Raji (cell line): ENCODE data around the gene BCDIN3D.

Experiments used
- POLR2A ChIP-seq: IDR thresholded peaks from 2 replicates; pipeline ENCODE4 v1.6.1; 2011; ENCODE audit warnings: low read depth, low read length, control low read depth; ENCODE audit not compliant: insufficient read depth

Gene BCDIN3D

GRCh38 chr12:49882248-49882850 is 39.4 kb upstream of the BCDIN3D start:
- no peak for TF ChIP-seq POLR2A

GRCh38 chr12:49881415-49882247 is 38.7 kb upstream of the BCDIN3D start:
- TF ChIP-seq POLR2A, result no peak

GRCh38 chr12:49880756-49881414 is 38.0 kb upstream of the BCDIN3D start:
- TF ChIP-seq POLR2A, result no peak

GRCh38 chr12:49878021-49878420 is 35.1 kb upstream of the BCDIN3D start:
- TF ChIP-seq POLR2A, result no peak

GRCh38 chr12:49877066-49877465 is 34.2 kb upstream of the BCDIN3D start:
- TF ChIP-seq POLR2A, result no peak

- TF ChIP-seq POLR2A, result no peak
Measured at GRCh38 chr12:49876070-49876469, 33.2 kb upstream of the BCDIN3D start.

GRCh38 chr12:49875115-49875720 is 32.3 kb upstream of the BCDIN3D start:
- no peak for TF ChIP-seq POLR2A

- no peak for TF ChIP-seq POLR2A
Measured at GRCh38 chr12:49874142-49874897, 31.4 kb upstream of the BCDIN3D start.

GRCh38 chr12:49873361-49873934 is 30.5 kb upstream of the BCDIN3D start:
- TF ChIP-seq POLR2A, result no peak

- no peak for TF ChIP-seq POLR2A
Measured at GRCh38 chr12:49872781-49873181, 29.9 kb upstream of the BCDIN3D start.

- TF ChIP-seq POLR2A, result no peak
Measured at GRCh38 chr12:49872381-49872780, 29.5 kb upstream of the BCDIN3D start.

GRCh38 chr12:49871263-49871561 is 28.3 kb upstream of the BCDIN3D start:
- TF ChIP-seq POLR2A, result no peak

- no peak for TF ChIP-seq POLR2A
Measured at GRCh38 chr12:49870501-49871262, 27.8 kb upstream of the BCDIN3D start.
